ENCODE measurements around the gene SPATA13. TPM values are rescaled to one million over a fixed set of nuclear protein-coding genes. Genes with fewer than 3 reads are reported as not detected.

SPATA13 gene
- total RNA-seq, 2 experiments from 2014 or later: 58.0 to 59.4 TPM

GRCh38 chr13:24149246-24150032 is 11.1 kb upstream of the SPATA13 start:
- Mint-ChIP-seq H3K27me3 (no peaks in the 10 kb centered on the region), H3K9me3 (no peaks in the 10 kb centered on the region), H3K4me1 (peaks cover 2% of the 10 kb centered on the region), H3K27ac (no peak overlapping the region), H3K36me3 (no peaks in the 10 kb centered on the region), H3K4me3 (no peak overlapping the region)
- no peak for DNase-seq

GRCh38 chr13:24150572-24150971 is 9.9 kb upstream of the SPATA13 start:
- Mint-ChIP-seq H3K36me3 (no peaks in the 10 kb centered on the region), H3K27me3 (no peaks in the 10 kb centered on the region), H3K4me1 (peaks cover 2% of the 10 kb centered on the region), H3K4me3 (no peak overlapping the region), H3K9me3 (no peaks in the 10 kb centered on the region), H3K27ac (no peak overlapping the region)
- DNase-seq: no peak

GRCh38 chr13:24151864-24152263 is 8.7 kb upstream of the SPATA13 start:
- Mint-ChIP-seq H3K27ac (no peak overlapping the region), H3K36me3 (no peaks in the 10 kb centered on the region), H3K9me3 (no peaks in the 10 kb centered on the region), H3K4me1 (peaks cover 2% of the 10 kb centered on the region), H3K27me3 (no peaks in the 10 kb centered on the region), H3K4me3 (no peak overlapping the region)
- no peak for DNase-seq

- no peaks in the 10 kb centered on the region for H3K36me3 Mint-ChIP-seq
- no peak for DNase-seq
- H3K4me1 Mint-ChIP-seq: no peaks in the 10 kb centered on the region
- no peak overlapping the region for H3K27ac Mint-ChIP-seq
- H3K27me3 Mint-ChIP-seq: no peaks in the 10 kb centered on the region
- no peaks in the 10 kb centered on the region for H3K9me3 Mint-ChIP-seq
- no peak overlapping the region for H3K4me3 Mint-ChIP-seq
Observed at GRCh38 chr13:24152292-24153214, 8.0 kb upstream of the SPATA13 start.

- H3K36me3 Mint-ChIP-seq: no peaks in the 10 kb centered on the region
- no peaks in the 10 kb centered on the region for H3K27me3 Mint-ChIP-seq
- no peak overlapping the region for H3K4me3 Mint-ChIP-seq
- no peak overlapping the region for H3K27ac Mint-ChIP-seq
- no peaks in the 10 kb centered on the region for H3K4me1 Mint-ChIP-seq
- no peaks in the 10 kb centered on the region for H3K9me3 Mint-ChIP-seq
- no peak for DNase-seq
Observed at GRCh38 chr13:24153347-24153746, 7.2 kb upstream of the SPATA13 start.

GRCh38 chr13:24153979-24154701 is 6.4 kb upstream of the SPATA13 start:
- no peak for DNase-seq
- Mint-ChIP-seq H3K27me3 (no peaks in the 10 kb centered on the region), H3K9me3 (no peaks in the 10 kb centered on the region), H3K27ac (no peak overlapping the region), H3K36me3 (no peaks in the 10 kb centered on the region), H3K4me1 (no peaks in the 10 kb centered on the region), H3K4me3 (no peak overlapping the region)

- peaks cover 4% of the 10 kb centered on the region for H3K36me3 Mint-ChIP-seq
- no peak overlapping the region for H3K27ac Mint-ChIP-seq
- DNase-seq: no peak
- H3K9me3 Mint-ChIP-seq: no peaks in the 10 kb centered on the region
- peaks cover 3% of the 10 kb centered on the region for H3K27me3 Mint-ChIP-seq
- H3K4me1 Mint-ChIP-seq: peaks cover 14% of the 10 kb centered on the region
- H3K4me3 Mint-ChIP-seq: no peak overlapping the region
Observed at GRCh38 chr13:24159357-24159756, 1.2 kb upstream of the SPATA13 start.

GRCh38 chr13:24161010-24161775 is 673 bp downstream of the SPATA13 start:
- peak; percentile 57 for DNase-seq
- Mint-ChIP-seq H3K27me3 (peaks cover 3% of the 10 kb centered on the region), H3K9me3 (no peaks in the 10 kb centered on the region), H3K4me1 (peaks cover 17% of the 10 kb centered on the region), H3K4me3 (peak overlapping the region; percentile 86), H3K27ac (peak overlapping the region; percentile 75), H3K36me3 (peaks cover 16% of the 10 kb centered on the region)

GRCh38 chr13:24161980-24162525 is 1.5 kb downstream of the SPATA13 start:
- peaks cover 22% of the 10 kb centered on the region for H3K36me3 Mint-ChIP-seq
- H3K9me3 Mint-ChIP-seq: no peaks in the 10 kb centered on the region
- peaks cover 3% of the 10 kb centered on the region for H3K27me3 Mint-ChIP-seq
- H3K4me3 Mint-ChIP-seq: peak overlapping the region; percentile 86
- no peak overlapping the region for H3K27ac Mint-ChIP-seq
- DNase-seq: no peak
- peaks cover 17% of the 10 kb centered on the region for H3K4me1 Mint-ChIP-seq

- DNase-seq: no peak
- Mint-ChIP-seq H3K9me3 (no peaks in the 10 kb centered on the region), H3K4me1 (peaks cover 17% of the 10 kb centered on the region), H3K27ac (no peak overlapping the region), H3K27me3 (peaks cover 3% of the 10 kb centered on the region), H3K4me3 (peak overlapping the region; percentile 86), H3K36me3 (peaks cover 27% of the 10 kb centered on the region)
Observed at GRCh38 chr13:24162604-24163003, 2.1 kb downstream of the SPATA13 start.

- DNase-seq: no peak
- no peak overlapping the region for H3K27ac Mint-ChIP-seq
- peaks cover 37% of the 10 kb centered on the region for H3K4me1 Mint-ChIP-seq
- H3K9me3 Mint-ChIP-seq: no peaks in the 10 kb centered on the region
- H3K4me3 Mint-ChIP-seq: no peak overlapping the region
- H3K36me3 Mint-ChIP-seq: peaks cover 46% of the 10 kb centered on the region
- peaks cover 3% of the 10 kb centered on the region for H3K27me3 Mint-ChIP-seq
Observed at GRCh38 chr13:24165746-24166145, 5.2 kb downstream of the SPATA13 start.

- Mint-ChIP-seq H3K9me3 (no peaks in the 10 kb centered on the region), H3K36me3 (peaks cover 53% of the 10 kb centered on the region), H3K27me3 (peaks cover 3% of the 10 kb centered on the region), H3K4me1 (peaks cover 37% of the 10 kb centered on the region), H3K4me3 (no peak overlapping the region), H3K27ac (no peak overlapping the region)
- DNase-seq: no peak
Observed at GRCh38 chr13:24166561-24166960, 6.0 kb downstream of the SPATA13 start.

GRCh38 chr13:24167666-24168391 is 7.3 kb downstream of the SPATA13 start:
- DNase-seq: no peak
- Mint-ChIP-seq H3K27me3 (no peaks in the 10 kb centered on the region), H3K36me3 (peaks cover 62% of the 10 kb centered on the region), H3K4me1 (peaks cover 31% of the 10 kb centered on the region), H3K4me3 (no peak overlapping the region), H3K9me3 (no peaks in the 10 kb centered on the region), H3K27ac (peak overlapping the region; percentile 55)

GRCh38 chr13:24168392-24168750 is 7.9 kb downstream of the SPATA13 start:
- Mint-ChIP-seq H3K27me3 (no peaks in the 10 kb centered on the region), H3K36me3 (peaks cover 67% of the 10 kb centered on the region), H3K4me3 (no peak overlapping the region), H3K9me3 (no peaks in the 10 kb centered on the region), H3K4me1 (peaks cover 36% of the 10 kb centered on the region), H3K27ac (peak overlapping the region; percentile 55)
- DNase-seq: peak; percentile 31

All from activated naive CD8-positive, alpha-beta T cell treated with anti-CD3 and anti-CD28 coated beads for 36 hours (primary cell).